SKM-1 treated with dmso at 0.1 percent for 144 hours (cell line): Measurements from ENCODE around the gene ATG2A.

Source experiments
- DNase-seq: peaks from one replicate; lab custom pipeline; 2025; ENCODE audit not compliant: unreplicated experiment; lab: John Stamatoyannopoulos, UW

Gene ATG2A

DNA sequence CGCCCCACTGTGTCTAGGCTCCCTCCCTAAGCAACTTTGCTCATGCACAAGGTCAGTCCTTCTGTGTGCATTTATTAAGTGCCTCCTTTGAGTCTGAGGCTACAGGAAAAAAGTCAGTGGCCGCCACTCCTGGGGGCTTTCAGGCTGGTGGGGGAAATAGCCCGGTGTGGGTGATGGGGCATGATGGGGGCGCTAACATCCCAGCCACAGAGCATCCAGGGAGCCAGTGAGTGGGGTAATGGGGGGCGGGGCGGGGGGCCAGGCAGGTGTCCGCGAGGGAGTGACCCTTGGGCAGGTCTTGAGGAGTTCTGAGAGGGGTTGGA is 28.6 kb downstream of the ATG2A start:
- DNase-seq, result no peak

DNA sequence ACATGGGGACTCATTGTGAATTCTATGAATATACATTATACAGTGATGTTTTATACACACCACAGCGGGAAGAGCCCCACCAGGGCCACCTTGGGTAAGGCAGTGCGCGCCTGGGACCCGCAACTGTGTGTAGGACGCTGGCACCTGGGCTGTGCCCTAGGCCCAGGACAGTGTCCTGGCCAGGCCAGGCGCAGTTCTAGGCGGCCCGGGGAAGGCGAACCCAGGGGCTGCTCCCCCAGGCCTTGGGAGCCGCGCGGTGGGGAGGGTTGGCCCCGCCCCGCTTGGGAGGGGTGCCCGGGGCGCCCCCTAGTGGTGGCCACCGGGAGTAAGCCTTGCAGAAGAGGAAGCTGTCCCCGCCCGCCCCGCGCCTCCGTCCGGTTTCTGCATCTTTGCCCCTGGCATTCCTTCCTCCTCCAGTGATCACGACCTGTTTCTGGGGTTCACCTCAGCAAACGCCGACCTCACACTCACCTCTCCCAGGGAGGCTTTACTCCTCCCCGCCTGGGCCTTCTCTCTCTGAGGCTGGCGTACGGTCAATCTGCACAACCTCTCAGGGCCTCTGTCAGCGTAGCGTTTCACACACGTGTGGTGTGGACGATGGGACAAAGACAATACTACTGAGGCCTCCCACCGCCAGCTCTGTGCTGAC is 29.1 kb downstream of the ATG2A start:
- DNase-seq, result peak; percentile 73

DNA sequence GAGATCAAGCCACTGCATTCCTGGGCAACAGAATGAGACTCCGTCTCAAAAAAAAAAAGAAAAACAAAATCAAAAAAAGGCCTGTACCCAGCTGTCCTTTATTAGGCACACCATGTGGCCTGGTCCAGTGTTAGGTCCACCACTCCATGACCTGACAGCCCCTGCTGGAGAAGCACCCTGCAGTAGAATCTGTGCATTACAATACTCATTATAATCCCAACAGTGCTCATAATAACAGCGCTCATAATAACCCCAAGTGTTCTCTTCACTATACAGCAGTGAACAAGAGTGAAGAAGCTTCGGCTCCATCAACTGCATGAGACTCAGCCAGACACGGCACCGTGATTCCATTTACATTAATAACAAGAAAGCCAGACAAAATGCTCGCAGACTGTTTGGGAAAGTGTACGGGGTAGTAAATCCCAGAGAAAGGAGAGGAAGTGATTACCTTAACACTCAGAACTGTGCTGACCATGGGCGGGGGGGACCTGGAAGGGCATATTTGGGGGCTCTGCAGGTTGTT is 29.7 kb downstream of the ATG2A start:
- DNase-seq, result no peak

DNA sequence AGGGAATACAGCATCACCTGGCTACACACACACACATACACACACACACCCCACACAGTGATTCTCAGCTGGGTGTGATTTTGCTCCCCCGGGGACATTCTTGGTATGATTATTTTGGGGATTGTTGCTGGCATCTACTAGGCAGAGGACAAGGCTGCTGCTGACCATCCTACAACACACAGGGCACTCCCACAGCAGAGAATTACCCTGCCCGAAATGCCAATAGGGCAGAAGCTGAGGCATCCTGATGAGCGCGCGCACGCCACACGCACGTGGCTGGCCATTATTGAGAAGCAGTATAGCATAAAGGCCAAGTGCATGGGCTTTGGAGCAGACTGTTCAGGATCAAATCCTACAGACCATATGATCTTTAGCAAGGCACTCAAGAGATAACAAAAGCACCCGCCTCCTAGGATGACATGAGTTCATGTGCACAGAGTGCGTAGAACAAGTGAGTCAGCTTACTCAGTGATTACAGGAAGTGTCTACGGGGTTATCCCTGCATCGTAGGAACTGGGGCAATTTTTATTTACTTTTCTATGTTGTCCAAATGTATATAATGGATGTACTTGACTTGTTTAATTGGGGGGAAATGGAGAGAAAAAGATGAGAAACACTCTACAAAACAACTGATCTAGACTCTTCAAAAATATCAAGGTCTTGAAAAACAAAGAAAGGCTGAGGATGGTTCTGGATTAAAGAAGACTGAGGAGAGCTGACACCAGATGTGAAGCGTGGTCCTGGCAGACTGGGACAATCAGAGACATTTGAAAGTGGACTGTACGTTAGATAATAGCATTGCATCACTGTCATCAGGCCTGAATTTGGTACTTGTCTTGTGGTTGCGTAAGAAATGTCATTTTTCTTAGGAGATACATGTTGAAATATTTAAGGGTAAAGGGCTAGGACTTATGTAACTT is 31.4 kb downstream of the ATG2A start:
- DNase-seq, result peak; percentile 96

DNA sequence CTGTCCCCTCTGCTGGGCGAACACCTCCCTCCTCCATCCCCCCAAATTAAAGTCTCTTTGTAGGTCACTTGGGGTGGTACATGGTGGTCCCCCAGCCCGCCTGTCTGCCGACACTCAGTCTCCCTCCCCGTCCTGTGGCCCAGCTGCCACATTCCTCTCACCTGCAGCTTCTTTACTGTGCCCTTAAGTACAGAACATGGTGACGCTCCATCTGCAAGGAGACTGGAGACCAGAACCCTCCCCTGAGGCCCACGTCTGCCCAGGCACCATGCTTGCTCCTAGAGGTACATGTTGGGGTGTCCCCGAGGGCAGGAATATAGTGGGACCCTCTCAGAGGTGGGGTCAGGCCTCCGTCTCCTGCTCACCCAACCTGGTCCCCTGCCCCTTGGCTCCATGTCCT is 33.0 kb downstream of the ATG2A start:
- DNase-seq, result no peak

DNA sequence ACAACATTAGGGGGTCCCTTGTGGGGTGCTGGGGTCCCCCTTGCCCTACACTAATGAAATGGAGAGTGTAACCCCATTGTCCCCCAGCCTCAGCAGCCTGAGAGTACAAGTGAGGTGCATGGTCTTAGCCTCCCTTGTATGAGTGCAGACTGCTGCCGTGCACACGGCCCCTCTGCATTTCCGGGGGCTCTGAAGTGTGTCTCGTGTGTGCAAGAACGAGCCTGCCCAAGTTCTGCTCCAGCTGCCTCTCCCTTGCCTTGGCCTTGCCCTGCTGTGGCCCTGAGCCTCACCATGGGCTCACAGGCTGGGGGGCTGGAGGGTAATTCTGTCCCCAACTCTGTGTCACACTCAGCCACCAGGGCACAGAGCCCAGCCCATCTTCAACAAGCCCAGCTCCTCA is 33.4 kb downstream of the ATG2A start:
- no peak for DNase-seq

DNA sequence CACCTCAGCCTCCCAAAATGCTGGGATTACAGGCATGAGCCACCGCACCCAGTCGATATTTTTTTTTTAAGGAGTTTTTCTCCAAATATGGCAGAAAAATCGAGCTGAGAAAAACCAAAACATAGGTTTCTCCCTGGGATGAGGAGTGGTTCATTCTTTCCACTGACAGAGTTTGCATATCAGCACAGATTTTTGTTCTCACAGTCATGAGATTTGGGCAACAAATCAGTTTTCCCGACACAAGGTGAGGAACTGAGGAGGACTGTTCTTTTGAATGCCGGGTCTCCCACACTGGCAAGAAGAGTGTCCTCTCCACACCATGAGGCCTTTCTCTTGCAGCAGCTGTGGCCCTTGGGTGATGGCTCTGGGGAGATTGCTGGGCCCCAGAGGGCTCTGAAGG is 34.8 kb downstream of the ATG2A start:
- DNase-seq, result no peak

DNA sequence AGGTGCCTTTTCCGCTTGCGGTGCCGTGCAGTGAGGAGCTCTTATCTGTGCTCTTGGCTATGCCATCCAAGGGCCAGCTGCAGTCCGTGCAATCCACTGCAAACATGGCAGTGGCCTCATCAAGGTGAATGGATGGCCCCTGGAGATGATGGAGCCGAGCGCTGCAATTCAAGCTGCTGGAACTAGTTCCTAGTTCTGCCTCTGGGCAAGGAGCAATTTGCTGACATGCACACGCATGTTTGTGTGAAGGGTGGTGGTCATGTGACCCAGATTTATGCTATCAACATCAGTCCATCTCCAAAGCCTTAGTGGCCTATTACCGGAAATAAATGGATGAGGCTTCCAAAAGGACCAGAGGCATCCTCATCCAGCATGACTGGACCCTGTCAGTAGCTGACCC is 35.5 kb downstream of the ATG2A start:
- DNase-seq, result no peak

DNA sequence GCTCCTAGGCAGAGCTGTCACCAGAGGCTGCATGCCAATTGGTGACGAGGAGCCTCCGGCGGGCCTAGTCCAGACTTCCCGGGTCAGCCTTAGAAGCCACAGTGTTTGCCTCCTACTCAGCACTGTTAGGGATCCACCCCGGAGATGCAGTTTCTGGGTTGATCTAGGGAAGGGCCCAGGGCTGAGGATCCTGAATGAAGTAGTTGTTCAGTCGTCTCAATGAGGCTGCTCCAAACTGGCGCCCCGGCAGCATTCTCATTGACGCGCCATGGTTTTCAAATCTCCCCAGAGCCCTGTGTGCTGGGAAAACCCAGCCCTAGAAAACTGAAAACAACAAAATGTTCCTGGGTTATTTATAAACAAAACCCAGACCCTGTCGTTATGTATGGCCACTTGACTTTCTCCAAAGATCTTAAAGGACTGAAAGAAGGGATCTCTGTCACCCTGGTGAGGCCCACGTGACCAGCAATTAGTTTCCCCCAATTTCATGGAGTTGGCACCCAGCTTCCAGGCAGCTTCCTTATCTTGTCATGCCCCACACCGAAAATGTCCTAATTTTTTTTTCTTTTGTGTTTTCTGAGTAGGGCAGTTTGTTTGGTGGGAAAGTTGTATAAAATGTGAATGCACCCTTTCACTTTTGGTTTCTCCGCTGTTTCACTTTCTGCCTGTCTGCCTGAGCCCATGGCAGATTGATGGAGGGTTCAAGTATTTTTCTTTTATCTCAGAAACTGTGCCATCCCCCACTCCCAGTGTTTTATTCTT is 36.6 kb downstream of the ATG2A start:
- no peak for DNase-seq

DNA sequence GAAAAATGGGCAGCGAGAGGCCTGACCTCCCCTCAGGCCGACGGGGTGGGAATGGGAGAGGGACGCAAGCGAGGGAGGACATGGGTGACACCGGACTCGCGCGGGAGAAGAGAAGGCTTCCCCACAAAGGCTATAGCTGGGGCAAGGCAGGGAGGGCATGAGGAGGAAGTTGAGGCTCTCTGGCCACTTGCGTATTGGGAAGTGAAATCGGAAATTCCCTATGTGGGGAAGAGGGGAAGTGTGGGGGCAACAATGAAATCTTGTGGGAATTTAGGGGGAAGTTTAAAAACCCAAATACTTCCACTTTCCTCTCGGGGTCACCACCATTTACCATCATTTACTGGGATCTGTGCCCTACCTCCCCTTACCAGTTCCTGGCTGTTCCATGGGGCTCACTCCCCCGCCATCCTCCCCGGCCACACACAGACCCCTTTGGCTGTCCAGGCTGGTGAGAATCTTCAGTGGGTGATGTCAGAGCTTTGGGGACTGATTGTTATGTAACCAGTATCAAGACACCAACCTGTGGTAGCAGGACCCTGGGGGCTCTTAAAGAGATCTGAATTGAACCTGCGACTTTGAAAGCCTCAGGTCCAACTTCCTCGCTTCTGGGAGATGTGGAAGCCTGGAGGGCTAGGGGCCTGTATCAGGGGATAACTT is 37.6 kb downstream of the ATG2A start:
- DNase-seq, result peak; percentile 50

DNA sequence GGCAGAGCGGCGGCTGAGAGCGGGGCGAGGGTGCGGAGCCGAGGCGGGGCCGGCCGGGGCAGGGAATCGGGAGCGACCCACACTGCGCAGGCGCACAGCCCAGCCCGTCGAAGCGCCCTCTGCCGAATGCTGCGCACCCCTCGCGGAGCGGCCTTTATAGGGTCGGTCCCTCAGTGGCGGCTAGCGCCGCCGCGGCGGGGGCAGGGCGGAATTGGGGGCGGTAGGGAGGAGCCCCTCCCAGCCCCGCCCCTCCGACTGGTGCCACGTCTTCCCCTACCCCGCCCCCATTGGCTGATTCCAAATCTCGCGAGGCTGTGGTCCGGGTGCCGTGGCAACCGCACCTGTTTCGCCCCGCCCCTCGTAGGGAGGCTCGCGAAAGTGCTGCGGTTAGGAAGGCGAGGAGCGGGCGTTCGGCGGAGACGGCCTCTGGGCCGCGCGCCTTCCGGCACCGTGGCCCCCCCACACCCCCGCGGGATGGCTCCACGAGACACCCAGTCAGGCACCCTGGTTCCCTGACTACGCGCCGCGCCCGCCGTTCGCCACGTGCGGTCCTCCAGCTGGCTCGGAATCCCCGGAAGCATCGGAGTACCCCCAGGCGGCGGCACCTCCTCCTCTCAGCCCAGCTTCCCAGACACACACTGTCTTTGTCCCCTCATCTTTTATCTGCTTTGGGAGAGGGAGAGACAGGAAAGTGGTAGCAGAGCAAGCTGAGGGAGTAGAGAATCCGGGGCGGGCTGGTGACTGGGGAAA is 38.3 kb downstream of the ATG2A start, which contains the start of gene EHD1:
EHD1 (minus strand) TSS at position 128 of the 750 bp plus-strand sequence. CDS start 157 bp downstream, outside the sequence.
- peak; percentile 94 for DNase-seq

DNA sequence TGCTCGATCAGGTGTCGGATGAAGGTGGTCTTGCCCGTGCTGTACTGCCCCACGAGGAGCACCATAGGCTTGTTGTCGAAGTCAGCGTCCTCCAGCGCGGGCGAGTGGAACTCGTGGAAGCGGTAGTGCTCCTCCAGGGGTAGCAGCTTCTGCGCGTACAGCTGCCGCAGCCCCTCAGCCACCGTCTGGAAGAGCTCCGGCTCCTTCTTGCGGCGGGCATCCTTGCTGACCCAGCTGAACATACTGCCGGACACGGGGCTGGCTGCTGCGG is 38.9 kb downstream of the ATG2A start:
- no peak for DNase-seq

DNA sequence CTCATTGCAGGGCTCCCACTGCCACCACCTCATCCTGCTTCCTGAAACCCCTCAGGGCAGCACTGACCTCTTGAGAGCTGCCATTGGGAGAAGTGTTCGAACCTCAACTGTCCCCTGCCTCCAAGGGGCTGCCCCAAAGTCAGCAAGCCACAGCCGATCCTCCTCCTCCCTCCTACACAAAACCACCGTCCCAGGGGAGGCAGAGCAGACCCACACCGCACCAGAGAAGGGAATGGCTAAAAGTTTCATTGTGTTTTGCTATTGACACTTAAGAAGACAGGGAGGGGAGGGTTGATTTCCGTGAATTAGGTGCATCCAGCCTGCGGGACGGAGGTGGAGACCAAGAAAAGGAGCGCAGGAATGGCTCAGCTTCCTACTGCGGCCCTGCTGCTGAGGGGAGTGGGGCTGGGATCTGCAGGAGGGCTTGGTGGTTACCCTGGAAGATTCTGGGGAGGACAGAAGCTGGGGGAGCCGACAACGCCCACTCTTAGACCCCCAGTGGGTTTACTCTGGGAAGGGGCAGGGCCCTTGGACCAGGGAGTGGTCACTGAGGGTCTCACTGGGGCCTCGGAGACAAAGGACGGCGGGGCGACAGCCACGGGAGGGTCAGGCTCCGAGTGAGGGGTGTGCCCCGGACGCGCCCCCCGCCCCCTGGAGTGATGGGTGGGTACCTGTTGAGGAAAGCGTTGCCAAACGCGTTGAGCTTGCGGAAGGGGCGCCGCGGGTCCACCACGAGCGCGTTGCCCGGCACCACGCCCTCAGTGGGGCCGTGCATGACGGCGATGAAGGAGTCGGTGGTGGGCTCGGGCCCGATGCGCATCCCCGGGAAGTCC is 39.4 kb downstream of the ATG2A start:
- DNase-seq, result no peak

DNA sequence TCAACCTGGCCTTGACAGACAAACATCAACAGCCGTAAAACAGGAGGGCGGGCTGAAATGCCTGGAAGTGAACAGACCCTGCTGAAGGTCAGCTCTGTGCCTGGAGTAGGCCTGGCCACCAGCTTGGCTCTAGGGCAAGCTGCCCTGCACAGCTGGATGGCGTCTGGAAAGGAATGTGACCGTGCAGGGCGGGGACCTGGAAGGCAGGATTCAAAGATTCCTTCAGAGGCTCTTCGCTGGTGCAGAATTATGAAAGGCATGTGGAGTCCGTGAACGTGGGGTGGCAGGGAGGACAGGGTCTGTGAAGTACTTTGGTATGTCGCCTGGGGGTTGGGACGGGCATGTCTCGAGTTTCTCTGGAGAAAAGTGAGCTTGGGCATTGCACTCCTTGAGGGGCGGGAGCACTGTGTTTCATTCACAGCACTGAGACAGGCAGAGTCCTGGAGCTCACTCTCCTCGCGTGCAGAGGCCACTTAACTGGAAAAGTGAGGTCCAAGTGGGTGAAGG is 40.1 kb downstream of the ATG2A start:
- no peak for DNase-seq

DNA sequence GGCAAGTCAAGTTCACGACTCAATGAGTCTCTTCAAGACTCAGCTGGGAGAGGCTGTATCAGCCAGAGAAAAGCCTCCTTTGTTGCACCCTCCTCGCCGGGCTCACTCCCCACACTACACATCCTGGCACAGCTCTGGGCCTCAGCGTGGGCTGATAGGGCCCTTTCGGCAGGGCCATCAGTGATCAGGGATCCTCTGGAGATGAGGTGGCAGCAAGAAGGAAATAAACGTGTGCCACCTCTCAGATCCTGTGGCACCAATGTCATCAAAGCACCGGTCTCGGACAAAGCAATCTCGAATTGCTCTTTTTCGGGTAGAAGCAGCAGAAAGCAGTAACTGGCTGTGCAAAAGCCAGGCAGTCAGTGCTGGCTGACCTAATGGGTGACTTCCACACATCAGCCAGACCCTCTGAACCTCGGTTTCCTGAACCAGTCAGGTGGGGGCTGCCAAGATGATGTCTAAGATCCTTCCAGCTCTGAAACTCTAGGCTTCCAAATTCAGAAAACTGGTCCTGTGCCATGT is 40.7 kb downstream of the ATG2A start:
- DNase-seq, result no peak

DNA sequence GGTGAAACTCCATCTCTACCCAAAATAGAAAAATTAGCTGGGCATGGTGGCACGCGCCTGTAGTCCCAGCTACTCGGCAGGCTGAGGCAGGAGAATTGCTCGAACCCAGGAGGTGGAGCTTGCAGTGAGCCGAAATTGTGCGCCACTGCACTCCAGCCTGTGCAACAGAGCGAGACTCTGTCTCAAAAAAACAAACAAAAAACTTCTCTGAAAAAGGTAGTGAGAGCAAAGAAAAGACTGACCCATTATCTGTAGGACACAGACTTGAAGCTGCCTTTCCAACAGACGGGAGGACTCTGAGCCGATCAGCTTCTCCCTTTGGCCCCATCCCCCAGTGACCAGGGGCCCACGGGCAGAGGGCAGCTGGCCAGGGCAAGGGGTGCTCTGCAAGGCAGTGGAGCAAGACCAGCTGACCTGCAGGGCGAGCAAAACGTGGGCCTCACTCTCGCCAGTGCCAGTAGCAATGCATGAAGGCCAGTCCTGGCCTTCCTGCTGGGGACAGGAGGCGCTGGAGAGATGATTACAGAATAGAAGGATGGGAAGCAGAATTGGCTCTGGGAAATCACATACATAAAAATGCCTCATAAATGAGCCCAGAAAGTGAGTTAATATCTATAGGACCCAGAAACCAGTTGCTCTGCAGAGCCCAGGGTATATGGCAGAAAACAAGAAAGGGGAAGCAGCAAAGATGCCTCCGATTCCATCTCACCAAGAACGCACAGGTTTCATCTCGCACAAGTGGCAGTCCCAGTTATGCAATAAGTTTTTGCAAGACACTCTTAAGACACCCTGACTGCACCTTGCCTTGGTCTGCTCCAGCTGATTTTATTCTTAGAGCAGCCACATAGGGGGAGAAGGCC is 41.4 kb downstream of the ATG2A start:
- peak; percentile 96 for DNase-seq

DNA sequence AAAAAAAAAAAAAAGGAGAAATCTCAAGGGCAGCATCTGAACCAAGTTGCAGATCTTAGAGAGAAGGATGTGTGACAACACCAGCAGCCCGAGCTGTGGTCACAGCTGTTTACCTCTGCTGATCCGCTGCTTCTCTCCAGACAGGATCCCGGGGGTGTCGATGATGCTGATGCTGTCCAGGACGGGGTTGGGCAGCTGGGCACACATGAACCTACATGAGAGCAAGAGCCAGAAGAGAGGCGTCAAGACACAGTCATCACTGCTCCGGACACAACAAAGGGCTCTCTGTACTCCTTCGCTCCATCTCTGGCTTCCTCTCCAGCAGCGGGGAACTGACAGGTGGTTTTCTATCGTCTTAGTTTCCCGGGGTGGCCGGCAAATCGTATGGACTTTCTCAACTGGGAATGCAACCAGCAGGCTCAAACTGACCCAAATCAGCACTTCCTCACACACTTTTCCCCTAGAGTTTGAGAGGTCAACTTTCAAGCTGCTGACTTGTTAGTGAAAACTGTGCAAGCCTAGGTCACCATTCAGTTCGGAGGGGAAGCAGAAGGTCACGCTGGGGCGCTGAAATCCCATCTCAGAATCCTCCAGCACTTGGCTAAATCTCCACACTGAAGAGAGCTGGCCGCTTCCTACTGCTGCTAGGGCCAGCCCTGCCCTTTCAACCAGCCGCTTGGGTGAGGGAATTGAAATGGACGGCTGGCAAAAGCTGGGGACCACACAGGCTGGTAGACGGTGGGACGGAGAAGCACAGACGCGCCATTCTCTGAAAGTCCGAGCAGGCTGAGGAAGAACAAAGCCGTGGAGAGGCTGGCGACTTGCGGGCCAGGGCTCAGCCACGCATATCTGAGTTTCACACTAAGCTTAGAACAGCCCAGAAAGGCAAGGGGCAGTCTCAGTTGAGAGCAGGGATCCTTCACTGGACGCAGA is 42.4 kb downstream of the ATG2A start:
- no peak for DNase-seq
